HG02610 (cell line): ENCODE results near the gene CROCC.
"Not testable (repeated sequence)": the region's sequence is repeated elsewhere in the genome, so short reads cannot be mapped to it uniquely, and the experiment has no call there.

ENCODE experiments used
- ATAC-seq: cut with Tn5 transposase; IDR thresholded peaks from one replicate; pipeline ENCODE4 v1.9.1; 2021; ENCODE audit warnings: mild to moderate bottlenecking, moderate library complexity; ENCODE audit not compliant: unreplicated experiment

Gene CROCC

DNA sequence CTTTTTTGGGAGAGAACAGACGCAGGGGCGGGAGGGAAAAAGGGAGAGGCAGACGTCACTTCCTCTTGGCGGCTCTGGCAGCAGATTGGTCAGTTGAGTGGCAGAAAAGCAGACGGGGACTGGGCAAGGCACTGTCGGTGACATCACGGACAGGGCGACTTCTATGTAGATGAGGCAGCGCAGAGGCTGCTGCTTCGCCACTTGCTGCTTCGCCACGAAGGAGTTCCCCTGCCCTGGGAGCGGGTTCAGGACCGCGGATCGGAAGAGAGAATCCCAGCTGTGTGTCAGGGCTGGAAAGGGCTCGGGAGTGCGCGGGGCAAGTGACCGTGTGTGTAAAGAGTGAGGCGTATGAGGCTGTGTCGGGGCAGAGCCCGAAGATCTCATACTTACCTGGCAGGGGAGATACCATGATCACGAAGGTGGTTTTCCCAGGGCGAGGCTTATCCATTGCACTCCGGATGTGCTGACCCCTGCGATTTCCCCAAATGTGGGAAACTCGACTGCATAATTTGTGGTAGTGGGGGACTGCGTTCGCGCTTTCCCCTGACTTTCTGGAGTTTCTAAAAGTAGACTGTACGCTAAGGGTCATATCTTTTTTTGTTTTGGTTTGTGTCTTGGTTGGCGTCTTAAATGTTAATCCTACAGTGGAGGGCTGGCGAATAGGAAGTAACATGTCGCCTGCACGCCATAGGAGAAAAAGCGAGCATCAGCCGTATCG is 26.0 kb upstream of the CROCC start, which contains the start of gene RNU1-2:
Gene RNU1-2, plus strand, starts transcription at position 383 of the 718 bp plus-strand sequence.
- ATAC-seq = peak; percentile 99

DNA sequence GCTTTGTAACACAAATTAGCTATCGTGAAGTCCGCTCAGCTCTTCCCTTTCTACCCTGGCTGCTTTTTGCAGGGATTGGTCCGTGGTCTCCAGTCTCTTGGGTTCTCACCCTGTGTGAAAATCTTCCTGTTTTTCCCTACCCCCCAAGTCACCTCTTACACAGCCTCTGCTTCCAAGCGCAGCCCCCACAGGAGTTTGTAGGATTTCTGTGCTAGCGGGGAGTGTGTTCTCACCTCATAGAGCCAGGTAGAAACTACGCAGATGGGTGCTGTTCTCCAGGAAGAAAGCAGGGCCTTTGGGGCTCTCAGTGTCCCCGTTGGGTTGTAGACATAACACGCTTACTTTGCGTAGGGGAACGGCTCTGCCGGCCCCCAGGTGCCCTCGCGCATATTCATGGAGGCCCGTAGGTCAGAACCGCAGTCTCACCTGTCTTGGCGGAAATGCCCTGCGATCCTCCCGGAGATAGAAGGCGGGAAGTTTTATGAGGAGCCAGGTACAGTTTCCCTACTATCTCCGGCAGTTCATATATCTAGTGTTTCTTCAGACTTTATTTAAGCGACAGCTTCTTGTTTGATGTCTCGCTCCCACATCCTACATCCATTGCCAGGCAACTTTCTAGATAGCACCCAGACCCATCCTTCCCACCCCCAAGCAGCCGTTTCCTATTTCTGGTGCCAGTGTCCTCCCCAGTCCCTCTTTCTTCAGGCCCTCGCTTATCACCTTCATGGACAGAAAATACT is 25.2 kb upstream of the CROCC start:
- peak; percentile 2 for ATAC-seq

DNA sequence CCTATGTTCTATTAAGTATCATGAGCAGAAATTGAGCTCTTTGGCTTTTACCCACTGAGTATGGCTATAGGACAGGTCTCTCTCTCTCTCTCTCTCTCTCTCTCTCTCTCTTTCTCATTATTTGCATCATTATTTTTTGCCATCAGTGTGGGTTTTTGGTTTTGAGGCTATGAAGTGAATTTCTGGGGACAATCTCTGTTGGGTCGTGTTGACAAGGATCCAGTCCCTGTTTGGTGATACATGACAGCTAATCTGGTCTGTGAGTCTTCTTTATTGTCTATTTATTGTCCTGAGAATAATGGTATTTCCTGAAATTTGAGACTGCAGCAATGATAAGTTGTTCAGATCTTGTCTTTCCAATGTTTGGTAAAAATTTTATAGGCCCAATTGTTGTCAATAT is 24.1 kb upstream of the CROCC start:
- not testable (repeated sequence) for ATAC-seq

DNA sequence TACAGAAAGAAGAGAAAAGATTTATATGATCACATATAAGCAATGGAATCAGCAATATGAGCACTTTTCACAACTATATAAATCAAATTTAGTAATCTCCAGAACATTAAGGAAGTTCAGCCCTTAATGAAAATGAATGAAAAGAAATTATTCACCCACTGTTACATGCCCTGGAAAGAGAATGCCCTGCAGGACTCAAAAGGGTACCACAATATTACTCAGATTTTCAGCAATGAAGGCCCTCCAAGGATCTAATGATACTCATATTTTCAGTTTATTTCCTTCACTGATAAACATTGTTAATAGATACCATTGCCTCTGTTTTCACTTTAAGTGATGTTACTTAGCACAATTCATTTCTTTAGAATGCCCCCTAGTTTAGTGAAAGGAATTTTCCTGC is 23.4 kb upstream of the CROCC start:
- ATAC-seq = not testable (repeated sequence)

DNA sequence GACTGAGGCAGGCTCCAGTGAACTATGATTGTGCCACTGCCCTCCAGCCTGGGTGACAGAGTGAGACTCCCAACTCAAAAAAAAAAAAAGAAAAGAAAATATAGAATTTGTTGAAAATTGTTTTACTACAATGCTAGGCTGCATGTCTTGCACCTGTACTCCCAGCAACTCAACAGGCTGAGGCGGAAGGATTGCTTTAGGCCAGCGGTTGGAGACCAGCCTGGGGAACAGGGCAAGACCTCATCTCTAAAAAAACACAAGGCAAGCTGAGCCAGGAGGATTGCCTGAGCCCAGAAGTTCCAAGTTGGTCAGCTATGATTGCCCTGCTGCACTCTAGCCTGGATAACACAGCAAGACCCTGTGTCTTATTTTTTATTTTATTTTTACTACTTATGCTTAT is 22.7 kb upstream of the CROCC start:
- ATAC-seq = not testable (repeated sequence)

DNA sequence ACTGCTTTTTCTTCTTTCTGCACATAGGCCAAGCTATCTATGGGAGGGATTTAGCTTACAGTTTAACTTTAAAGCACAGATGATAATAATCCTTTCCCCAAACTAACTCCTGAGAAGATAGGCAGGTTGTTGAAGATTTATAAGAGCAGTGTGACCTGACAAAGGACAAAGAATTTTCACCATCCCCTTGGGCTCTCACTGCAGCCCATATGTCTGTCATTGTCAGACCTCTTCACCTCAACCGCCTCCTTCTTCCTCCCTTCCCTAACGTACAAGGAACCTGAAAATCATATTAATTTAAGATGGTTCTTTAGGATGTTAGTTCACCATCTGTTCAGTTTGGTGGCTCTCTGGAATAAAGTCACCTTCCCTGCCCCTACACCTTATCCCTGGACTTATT is 21.0 kb upstream of the CROCC start:
- ATAC-seq = no peak

DNA sequence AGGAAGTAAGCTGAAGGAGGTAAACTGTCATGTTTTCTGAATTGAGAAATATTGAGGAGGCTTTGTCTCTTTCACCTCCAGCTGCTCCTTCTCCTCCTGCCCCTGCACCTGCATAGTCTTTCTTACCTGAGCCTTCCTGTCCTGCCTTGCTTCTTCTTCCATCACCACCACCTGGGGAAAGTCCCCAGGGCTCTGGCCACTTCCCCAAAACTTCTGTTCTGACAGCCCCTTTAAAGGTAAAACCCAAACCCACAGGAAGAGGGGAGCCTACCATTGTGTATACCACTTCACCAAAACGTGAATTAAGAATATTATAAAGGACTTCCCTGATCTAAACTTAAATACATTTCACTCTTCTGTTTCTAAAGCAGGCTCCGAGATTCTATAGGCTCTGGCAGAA is 20.4 kb upstream of the CROCC start:
- not testable (repeated sequence) for ATAC-seq

DNA sequence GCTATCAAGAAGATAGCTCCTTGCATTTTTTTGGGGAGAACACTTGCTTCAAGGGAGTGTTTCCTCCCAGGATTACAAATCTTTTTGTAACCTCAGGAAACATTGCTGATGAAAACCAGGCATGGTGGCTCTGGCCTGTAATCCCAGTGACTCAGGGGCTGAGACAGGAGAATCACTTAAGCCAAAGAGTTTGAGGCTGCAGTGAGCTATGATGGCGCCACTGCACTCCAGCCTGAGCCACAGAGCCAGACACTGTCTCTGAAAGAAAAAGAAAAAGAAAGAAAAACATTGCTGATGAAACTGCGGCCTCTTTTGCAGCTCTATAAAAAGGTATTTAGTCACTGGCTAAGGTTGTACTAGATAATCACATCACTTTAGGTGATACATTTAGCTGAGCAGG is 18.7 kb upstream of the CROCC start:
- no peak for ATAC-seq

DNA sequence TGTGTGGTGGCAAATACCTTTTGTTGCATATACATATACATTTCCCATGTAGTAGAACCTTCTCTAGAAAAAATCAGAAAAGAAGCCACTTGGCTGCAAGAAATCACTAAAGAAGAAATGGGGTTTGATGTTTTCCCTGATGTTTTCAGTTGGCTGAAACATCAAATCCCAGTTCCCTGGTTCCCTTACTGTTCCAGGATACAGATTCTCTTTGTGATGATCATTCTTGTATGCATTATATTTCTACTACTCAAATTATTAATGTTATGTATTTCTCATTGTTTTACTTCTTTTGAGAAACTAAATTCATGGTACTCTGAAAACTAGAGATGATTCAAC is 18.3 kb upstream of the CROCC start:
- no peak for ATAC-seq

DNA sequence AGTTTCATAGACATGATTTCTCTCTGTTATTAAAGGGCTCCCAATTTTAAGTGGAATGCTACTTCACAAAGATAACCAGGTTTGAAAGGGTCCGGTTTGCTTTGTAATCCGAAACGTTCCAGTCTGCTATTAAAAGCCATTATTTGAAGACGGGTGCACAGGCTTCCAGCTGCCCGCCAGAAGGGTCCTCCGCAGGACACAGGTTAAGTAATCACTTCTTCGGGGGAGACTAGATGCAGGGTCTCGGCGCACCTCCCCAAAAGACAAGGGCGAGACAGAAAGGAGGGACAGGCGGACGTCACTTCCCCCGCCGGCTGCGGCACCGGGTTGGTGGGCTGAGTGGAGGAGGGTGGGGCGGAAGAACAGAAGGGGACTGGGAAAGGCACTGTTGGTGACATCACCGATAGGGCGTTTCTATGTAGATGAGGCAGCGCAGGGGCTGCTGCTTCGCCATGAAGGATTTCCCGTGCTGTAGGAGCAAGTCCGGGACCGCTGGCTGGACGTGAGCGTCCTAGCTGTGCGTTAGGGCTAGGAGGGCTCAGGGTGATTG is 17.1 kb upstream of the CROCC start:
- peak; percentile 88 for ATAC-seq

DNA sequence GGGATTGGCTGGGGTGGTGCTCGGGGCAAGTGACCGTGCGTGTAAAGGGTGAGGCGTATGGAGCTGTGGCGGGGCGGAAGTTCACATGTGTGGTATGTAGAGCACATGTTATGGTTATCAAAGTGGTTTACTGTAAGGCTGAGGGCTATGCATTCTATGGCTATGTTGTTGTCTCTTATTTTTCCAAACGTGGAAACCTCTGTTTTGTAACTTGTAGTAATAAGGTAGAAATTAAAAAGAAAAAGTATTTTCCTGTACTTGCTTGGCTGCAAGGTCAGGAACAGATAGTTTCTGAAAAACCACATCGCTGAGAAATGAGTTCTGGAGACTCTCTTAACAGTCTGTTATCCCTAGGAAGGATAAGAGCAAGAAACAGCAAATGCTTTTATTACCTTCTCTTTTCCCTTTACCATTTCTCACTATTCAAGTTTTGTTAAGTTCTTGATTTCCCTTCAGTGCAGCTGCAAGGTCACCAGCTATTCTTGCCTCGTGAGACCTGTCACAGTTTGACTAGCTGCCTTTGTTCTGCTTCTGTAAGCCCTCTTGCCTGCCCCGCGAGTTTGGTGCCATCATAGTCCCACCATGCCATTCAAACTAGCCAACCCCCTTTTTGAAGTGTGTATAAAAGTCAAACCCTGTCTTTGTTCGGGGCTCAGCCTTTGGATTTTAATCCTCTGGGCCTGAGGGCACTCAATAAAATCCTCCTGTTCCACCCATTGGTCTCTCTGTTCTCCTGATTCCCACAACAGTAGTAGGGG is 16.4 kb upstream of the CROCC start:
- ATAC-seq = peak; percentile 66

DNA sequence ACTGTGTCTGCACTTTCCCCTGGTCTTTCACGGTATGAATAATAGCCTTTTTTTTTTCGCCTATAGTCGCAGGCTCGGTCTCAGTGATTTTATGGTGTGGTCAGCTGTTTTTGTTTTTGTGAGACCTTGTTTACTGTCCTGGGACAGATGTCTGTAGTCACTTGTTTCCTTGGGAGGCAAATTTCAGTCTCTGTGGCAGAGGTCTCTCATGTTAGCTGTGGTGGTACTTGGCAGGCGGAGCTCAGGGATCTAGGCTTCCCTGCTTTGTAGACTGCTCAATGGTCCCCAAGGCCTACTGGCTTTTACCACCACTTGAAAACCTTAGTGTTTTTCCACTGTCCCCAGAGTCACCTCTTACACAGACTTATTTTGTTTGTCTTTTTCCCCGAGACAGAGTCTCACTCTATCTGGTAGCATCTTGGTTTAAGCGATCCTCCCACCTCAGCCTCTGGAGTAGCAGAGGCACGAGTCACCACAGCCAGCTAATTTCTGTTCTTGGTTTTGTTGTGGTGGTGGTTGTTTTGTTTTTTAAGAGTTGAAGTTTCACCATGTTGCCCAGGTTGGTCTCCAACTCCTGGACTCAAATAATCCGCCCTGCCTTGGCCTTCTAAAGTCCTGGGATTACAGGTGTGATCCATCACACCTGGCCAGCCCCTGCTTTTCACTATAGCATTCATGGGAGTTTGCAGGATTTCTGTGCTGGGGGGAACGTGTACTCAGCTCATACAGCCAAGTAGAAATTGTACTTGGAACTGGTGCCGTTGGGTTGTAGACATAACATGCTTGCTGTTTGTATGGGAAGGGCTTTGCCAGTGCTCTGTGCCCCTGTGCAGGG is 15.6 kb upstream of the CROCC start:
- ATAC-seq = no peak

DNA sequence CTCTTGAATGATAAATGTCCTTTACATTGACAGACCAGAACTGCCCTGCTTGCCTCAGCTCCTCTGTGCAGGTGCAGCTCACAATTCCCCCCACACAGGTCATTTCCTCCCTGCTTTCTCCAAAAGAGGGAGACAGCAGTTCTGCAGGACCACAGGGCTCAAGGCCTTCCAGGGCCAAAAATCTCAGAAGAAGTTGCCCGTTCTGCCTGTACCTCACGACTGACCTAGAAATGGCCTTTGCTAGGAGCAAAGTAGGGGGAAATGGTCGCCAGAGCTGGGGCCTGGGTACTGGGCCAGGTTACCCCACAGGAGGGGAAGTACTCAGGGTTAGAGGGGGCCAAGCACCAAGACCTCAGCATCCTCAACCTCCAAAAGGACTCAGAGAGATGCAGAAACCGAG is 14.9 kb upstream of the CROCC start:
- ATAC-seq = no peak

DNA sequence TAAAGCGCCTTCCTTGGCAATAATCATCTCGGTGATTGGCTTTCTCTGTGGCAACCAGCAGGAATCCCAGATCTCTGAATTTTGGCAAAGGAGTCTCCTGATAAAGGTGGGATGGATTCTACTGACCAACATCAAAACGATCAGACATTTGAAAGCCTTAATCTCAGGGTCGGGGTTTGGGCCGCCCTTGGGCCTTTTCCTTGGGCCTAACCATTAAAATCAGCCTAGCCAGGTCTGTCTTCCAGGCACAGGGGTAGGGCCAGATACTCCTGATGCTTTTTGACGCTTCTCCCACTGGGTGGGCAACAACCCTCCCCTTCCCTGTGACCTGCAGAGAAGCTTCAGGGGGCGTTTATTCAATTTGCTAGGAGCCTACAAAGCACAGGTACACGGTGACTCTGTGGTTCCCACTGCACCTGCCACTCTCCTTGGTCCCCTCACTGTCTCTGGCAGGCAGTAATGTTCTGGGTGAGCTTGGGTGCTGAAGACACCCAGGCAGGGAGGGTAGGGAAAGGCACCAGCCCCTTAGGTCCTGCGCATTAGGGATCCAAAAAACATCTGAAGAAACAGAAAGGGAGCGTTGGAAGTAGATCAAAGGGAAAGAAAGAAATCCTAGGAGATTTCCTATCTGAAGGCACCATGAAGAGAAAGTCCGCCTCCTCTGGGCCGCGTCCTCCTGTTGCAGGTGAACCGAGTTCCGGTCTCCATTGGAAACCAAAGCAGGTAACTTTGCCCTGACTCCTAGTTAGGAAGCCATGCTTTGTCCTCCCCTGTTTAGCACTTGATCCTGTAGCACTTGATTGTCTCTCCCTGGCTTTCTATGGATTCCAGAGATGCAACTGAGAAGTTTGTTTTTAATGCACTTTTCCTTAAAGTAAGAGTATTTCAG is 13.6 kb upstream of the CROCC start:
- ATAC-seq = no peak

DNA sequence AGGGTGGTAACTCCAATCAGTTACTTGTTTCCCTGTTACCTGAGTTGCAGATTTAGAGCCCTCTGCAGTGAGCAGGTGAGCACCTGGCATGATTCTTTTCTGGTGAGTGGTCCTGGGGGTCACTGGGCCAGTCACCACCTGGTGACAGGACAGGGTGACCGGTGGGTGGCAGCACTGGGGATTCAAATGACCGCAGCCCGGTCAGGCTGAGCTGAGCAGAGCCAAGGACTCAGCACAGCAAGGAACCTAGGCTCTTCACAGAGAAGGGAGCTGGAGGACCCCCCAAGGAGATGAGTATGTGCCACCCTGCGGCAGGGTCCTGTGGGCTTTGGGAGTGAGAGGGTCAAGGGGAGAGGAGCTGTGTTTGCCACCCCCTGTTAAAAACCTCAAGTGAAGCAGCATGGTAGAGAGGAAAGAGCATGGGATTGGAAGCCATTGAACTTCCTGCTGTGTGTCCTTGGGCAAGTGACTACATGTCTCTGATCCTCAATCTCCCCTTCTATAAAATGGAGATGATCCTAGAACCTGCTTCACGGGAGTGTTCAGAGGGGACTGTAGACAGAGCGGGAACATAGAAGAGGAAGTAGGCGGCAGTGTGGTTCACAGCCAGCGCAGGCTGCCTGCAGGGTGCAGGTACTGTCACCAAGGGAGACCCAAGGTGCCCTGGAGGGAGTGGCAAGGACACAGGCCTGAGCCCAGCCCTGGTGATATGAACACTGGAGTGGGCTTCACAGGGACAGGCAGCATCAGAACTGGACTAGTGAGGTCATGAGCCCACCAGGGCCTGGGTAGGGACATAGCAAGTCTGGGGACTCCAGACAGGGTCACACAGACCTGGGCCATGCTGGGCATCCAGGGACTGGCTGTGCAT is 9.6 kb upstream of the CROCC start:
- ATAC-seq = not testable (repeated sequence)

DNA sequence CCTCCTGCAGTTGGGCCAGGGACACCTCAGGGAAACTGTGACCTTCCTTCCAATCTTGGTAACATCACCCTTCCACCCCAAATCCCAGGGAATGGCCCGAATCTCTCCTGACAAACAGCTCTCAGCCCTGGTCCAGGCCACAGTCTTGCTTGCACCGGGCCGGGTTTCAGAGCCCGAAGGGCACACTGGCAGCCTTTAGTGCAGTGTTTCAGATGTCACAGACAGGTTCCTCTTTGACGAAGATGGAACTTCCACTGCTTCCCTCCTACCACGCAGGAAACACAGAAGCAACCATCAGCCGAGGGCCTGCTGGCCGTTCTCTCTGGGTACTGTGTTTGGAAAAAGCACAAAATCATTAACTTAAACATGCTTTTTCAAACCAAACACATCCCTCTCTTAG is 9.0 kb upstream of the CROCC start:
- not testable (repeated sequence) for ATAC-seq

DNA sequence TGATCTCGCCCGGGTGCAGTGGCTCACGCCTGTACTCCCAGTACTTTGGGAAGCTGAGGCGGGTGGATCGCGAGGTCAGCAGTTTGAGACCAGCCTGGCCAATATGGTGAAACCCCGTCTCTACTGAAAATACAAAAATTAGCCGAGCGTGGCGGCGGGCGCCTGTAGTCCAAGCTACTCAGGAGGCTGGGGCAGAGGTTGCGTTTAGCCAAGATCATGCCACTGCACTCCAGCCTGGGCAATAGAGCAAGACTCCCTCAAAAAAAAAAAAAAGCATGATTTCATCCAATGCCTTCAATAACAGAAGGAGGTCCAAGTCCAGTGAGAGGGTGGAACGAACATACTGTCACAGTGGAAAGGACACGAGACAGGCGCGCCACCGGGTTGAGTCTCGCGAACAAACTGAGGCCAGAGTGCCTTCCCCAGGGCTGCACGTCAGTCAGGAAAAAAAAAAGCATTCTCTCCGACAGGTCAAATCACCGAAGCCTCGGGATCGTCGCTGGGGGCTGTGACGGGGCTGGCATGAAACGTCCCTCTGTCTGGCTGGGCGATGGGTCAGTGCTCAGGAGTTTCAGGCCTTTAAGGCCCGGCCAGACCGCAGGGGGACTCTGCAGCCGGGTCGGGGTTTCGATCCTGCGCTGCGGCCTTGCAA is 8.4 kb upstream of the CROCC start:
- ATAC-seq = no peak
